Stimulated activated CD8-positive, alpha-beta memory T cell treated with anti-CD3 and anti-CD28 coated beads, Interleukin-12 subunit alpha, Interleukin-12 subunit beta, amount 100 ng/mL, for 4 hours (primary cell): ENCODE measurements around the gene ARHGAP31.
A peak's percentile ranks its signal among the peaks of the same experiment; 100 is the strongest.

Experiments
- DNase-seq: peaks from one replicate; pipeline ENCODE4 v3.0.0-alpha.2; 2020; ENCODE audit warnings: low read depth

Gene ARHGAP31

DNA sequence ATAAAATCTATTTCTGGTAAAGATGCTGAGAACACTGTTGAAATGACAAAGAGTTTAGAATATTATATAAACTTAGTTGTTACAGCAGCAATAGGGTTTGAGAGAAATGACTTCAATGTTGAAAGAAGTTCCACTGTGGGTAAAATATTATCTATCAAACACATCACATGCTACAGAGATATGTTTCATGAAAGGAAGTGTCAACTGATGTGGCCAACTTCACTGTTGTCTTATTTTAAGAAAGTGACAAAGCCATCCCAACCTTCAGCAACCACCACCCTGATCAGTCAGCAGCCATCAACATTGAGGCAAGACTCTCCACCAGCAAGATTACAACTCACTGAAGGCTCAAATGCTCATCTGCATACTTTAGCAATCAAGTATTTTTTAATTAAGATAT lies 149.0 kb downstream of the ARHGAP31 start:
- DNase-seq, result no peak

DNA sequence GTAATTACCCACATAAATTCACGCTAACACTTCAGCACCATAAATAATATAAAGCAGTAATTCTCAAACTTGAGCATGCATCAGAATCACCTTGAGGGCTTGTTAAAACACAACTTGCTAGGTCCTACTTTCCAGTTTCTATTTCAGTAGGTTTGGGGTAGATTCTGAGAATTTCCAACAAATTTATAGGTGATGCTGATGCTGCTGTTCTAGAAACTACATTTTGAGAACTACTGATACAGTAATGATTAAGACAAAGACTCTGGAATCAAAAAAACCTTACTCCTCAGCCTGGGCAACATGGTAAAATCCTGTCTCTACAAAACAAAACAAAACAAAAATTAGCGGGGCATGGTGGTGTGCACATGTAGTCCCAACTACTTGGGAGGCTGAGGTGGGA lies 150.4 kb downstream of the ARHGAP31 start:
- no peak for DNase-seq

DNA sequence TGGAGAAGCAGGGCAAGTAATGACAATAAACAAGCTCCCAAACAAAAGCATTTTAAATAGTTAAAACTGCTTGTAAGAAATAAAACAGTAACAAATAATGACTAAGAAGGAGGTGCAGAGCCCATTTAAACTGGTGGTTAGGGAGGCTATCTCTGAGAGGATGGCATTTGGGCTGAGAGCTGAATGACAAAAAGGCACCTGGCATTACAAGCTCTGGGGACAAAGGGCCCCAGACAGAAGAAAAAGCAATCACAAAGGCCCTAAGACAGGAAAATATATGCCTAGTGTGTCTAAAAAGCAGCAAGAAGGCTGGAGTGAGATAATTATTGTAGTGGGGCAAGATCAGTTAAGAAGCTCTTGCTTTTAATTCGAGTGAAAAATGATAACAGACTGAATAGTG lies 159.6 kb downstream of the ARHGAP31 start:
- DNase-seq, result no peak

DNA sequence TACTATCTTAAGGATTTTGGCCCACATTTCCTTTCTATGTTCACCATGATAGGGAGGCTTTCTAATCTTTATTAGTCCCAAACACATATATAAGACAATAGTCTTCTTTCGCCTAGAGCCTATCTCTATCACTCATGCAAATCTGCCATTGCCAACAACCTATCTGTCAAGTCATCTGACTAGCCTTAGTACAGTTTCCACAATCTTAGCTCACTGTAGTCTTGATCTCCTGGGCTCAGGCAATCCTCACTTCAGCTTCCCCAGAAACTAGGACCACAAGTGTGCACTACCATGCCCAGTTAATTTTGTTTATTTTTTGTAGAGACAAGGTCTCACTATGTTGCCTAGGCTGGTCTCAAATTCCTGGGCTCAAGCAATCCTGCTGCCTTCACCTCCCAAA lies 162.3 kb downstream of the ARHGAP31 start:
- DNase-seq, result no peak

DNA sequence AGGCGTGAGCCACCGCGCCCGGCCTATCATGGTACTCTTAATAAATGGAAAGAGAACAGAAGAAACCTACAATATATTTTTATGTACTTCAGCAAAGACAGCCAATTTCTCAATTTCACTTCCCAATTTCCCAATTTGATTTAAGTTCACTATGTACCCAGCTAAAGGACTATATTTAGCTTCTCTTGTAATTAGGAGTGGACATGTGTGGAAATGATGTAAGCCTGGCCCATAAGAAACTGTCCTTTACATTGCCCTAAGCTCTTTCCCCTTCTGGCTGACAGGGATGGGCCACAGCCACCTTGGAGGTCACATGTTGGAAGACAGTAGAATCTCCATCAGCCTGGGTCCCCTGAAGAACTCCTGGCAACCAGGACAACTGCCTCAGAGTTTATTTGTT lies 163.1 kb downstream of the ARHGAP31 start:
- DNase-seq, result no peak

DNA sequence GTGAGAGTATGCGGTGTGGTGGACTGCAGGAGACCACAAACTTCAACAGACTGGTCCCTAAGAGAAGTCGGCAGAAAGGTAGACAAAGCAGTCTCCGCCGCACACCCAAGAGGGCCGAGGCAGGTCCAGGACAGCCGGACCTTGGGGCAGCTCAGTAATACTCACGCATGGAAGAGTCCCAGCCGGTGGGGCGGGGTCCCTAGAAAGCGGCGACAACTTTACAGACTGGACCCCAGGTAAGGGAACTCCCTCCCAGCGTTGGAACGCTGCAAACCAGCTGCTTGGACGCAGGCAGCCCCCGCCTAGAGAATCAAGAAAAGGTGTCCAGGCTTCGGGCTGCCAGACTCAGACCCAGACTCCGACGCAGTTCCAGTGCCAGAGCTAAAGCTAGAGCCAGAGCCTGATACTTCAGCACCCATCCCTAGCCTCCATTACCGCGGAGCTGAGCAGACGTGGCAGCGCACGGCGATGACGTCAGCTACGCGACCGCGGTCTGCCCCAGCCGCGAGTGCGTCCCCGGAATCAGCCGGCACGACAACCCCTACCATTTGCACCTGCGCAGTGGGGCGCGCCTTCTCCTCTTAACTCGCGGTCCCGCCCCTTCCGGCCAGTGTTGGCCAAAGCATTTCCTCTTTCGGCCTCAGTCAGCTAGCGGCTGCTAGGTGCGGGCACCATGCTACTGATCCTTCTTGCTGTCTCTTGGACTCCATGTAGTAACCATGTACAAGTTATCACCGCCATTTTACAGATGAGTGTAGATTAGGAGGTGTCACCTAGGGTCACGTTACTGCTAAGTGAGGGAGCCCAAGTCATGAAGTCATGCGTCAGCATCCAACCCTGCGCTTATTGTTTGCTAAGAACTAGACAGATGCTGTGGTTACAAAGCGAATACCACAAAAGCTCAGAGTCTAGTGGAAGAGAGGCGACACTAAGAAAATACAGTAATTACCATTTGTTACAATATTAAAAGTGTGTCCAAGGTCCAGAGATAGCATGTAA lies 169.3 kb downstream of the ARHGAP31 start, which contains the start of gene TMEM39A:
Gene TMEM39A, minus strand, starts transcription at position 445 of the 999 bp plus-strand sequence. CDS start 1,541 bp downstream, outside the sequence.
- DNase-seq, result peak; percentile 99

DNA sequence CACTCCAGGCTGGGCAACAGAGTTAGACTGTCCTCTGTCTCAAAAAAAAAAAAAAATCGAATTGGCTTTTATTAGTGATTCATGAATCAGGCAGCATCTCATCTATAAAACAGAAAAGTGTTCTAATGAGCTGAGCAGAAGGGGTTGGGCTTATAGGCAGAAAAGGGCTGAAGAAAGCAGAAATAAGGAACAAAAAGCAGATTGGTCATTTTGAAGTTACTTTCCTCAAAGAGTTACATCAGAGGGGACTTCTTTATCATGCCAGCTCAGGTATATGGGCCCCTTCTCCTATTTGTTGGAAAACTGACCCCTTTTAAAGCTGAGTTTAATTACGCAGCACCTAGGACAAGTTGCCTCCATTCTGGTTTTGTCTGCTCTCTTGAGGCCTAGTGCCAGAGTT lies 173.9 kb downstream of the ARHGAP31 start:
- no peak for DNase-seq

DNA sequence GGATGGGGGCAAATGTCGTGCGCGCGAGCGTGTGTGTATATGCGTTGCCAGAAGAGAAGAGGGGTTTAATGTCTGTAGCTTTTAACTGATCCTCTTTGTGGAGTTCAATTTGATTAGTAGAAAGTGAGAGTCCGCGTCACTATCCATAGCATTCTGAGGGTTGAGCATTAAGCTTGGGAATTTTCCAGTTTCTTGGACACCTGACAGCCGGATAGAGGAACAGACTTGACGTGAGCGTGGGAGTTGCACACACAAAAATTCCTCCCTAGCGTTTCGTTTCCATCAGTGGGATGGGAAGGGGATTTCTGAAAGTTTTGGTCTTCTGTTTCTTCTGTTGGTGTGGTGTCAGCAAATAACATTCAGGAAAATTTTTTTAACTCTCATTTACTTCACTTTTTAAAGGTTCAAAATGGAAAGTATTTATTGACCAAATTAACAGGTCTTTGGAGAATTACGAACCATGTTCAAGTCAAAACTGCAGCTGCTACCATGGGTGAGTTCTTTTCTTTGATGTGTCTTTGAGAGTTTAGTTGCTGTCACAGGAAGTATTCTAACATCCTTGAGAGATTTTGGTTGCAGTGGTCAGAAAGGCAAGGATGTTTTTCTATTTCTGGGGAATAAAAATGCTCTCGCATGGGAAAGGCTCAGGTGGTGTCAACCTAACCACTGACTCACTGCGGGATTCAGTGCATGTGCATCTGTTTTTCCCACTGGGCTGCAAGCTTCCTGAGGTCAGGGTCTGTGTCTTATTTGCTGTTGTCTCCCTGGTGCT lies 175.4 kb downstream of the ARHGAP31 start:
- DNase-seq, result no peak
